Osteoblast (primary cell): ENCODE data around the gene TMEM271. TPM values are rescaled to one million over a fixed set of nuclear protein-coding genes. Genes with fewer than 3 reads are reported as not detected.
"Not testable (repeated sequence)": the region's sequence is repeated elsewhere in the genome, so short reads cannot be mapped to it uniquely, and the experiment has no call there.

ENCODE experiments used
- DNase-seq: peaks from one replicate; pipeline ENCODE4 v3.0.0; 2011; ENCODE audit warnings: low spot score, mixed read lengths; ENCODE audit not compliant: insufficient read length; ENCODE audit errors: missing footprints
- H2AFZ ChIP-seq: 2 replicates; pipeline ENCODE4 v1.6.0; 2011; ENCODE audit warnings: mild to moderate bottlenecking, low read length
- H3K27ac ChIP-seq: 2 replicates; pipeline ENCODE4 v1.5.1; 2011; ENCODE audit warnings: mild to moderate bottlenecking, low read depth, low read length, moderate library complexity
- H3K27me3 ChIP-seq: 2 replicates; pipeline ENCODE4 v1.6.0; 2012; ENCODE audit warnings: mild to moderate bottlenecking, control low read depth, inconsistent platforms, low read length, moderate library complexity; ENCODE audit not compliant: insufficient read depth
- H3K36me3 ChIP-seq: 2 replicates; pipeline ENCODE4 v1.5.1; 2011; ENCODE audit warnings: mild to moderate bottlenecking, low read length, control low read depth, moderate library complexity; ENCODE audit not compliant: insufficient read depth
- H3K4me1 ChIP-seq: 2 replicates; pipeline ENCODE4 v1.5.1; 2011; ENCODE audit warnings: mild to moderate bottlenecking, low read length, control low read depth, moderate library complexity; ENCODE audit not compliant: insufficient read depth
- H3K4me2 ChIP-seq: 2 replicates; pipeline ENCODE4 v1.6.0; 2011; ENCODE audit warnings: mild to moderate bottlenecking, low read length; ENCODE audit not compliant: insufficient read depth
- H3K4me3 ChIP-seq: fragments of 200-600 bp; sonication (generic); 3 replicates; pipeline ENCODE4 v1.5.1; 2012; ENCODE audit warnings: mild to moderate bottlenecking, low read length, inconsistent platforms; ENCODE audit not compliant: insufficient read depth
- H3K79me2 ChIP-seq: 2 replicates; pipeline ENCODE4 v1.6.0; 2012; ENCODE audit warnings: mild to moderate bottlenecking, low read length, control low read depth, inconsistent platforms; ENCODE audit not compliant: insufficient read depth
- H3K9me3 ChIP-seq: 2 replicates; pipeline ENCODE4 v1.5.1; 2011; ENCODE audit warnings: low read depth, low read length, control low read depth
- H4K20me1 ChIP-seq: 2 replicates; pipeline ENCODE4 v1.6.0; 2012; ENCODE audit warnings: mild to moderate bottlenecking, low read length, control low read depth; ENCODE audit not compliant: insufficient read depth
- CTCF ChIP-seq: IDR thresholded peaks from 2 replicates; pipeline ENCODE4 v1.5.1; 2011; ENCODE audit warnings: mild to moderate bottlenecking, low read depth, low read length, moderate library complexity; ENCODE audit errors: extremely low read depth
- total RNA-seq: library from RNA; depleted of rRNA; stranded (reverse); fragments of >200 nt; gene quantifications from 2 replicates; pipeline ENCODE4 v1.2.3, GENCODE V29; 2012

The TMEM271 gene
- total RNA-seq, 1 donor = not detected

GRCh38 chr4:562458-562857, 13.6 kb downstream of the TMEM271 start:
- not testable (repeated sequence) for H3K9me3 ChIP-seq, H3K79me2 ChIP-seq, H4K20me1 ChIP-seq

GRCh38 chr4:561426-561825, 14.7 kb downstream of the TMEM271 start:
- Histone ChIP-seq H3K4me3 (no peak overlapping the region), H4K20me1 (no peaks in the 10 kb centered on the region), H3K79me2 (no peaks in the 10 kb centered on the region), H3K27me3 (no peaks in the 10 kb centered on the region), H3K27ac (no peak overlapping the region), H3K4me1 (no peaks in the 10 kb centered on the region), H3K36me3 (no peaks in the 10 kb centered on the region), H3K9me3 (no peaks in the 10 kb centered on the region), H3K4me2 (no peak overlapping the region), H2AFZ (no peak overlapping the region)
- no peak for DNase-seq
- TF ChIP-seq CTCF = no peak

More at GRCh38 chr4:562458-562857, 13.6 kb downstream of the TMEM271 start:
- not testable (repeated sequence) for H3K4me2 ChIP-seq, H3K27me3 ChIP-seq, DNase-seq, H3K4me1 ChIP-seq, H3K27ac ChIP-seq, H2AFZ ChIP-seq, H3K36me3 ChIP-seq, H3K4me3 ChIP-seq

- Histone ChIP-seq H3K27me3 (no peaks in the 10 kb centered on the region), H3K79me2 (no peaks in the 10 kb centered on the region), H3K27ac (no peak overlapping the region), H2AFZ (no peak overlapping the region), H3K4me2 (no peak overlapping the region), H3K4me3 (no peak overlapping the region), H3K9me3 (no peaks in the 10 kb centered on the region), H3K36me3 (no peaks in the 10 kb centered on the region), H3K4me1 (no peaks in the 10 kb centered on the region), H4K20me1 (no peaks in the 10 kb centered on the region)
- TF ChIP-seq CTCF = no peak
- no peak for DNase-seq
Measured at GRCh38 chr4:560731-561291, 15.3 kb downstream of the TMEM271 start.

- no peaks in the 10 kb centered on the region for H3K79me2 ChIP-seq
- TF ChIP-seq CTCF = no peak
- no peak overlapping the region for H3K4me3 ChIP-seq
- H3K36me3 ChIP-seq = no peaks in the 10 kb centered on the region
- H4K20me1 ChIP-seq = no peaks in the 10 kb centered on the region
- H3K4me1 ChIP-seq = no peaks in the 10 kb centered on the region
- no peak overlapping the region for H2AFZ ChIP-seq
- no peak overlapping the region for H3K27ac ChIP-seq
- no peaks in the 10 kb centered on the region for H3K9me3 ChIP-seq
- H3K4me2 ChIP-seq = no peak overlapping the region
- DNase-seq = no peak
- no peaks in the 10 kb centered on the region for H3K27me3 ChIP-seq
Measured at GRCh38 chr4:560061-560460, 16.0 kb downstream of the TMEM271 start.
